Measurements from ENCODE around the gene NHP2.
A peak's percentile ranks its signal among the peaks of the same experiment; 100 is the strongest.

The NHP2 gene

DNA sequence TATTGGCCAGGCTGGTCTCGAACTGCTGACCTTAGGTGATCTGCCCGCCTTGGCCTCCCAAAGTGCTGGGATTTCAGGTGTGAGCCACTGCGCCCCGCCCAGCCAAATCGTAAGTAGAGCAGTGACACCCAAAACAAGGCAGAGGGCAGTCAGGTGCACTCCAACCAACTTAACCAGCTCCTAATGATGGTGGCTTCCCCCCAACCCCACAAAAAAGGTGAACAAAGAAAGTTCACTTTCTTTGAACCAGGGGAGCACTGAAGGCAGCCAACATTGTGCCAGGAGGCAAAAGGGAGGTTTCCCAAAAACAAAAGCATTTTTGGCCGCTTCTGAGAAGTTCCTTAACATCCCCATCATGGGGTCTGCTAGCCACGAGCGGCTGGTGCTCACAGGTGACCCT, 23.9 kb upstream of the NHP2 start:
- FAIRE-seq (no peak), DNase-seq (ENCODE audit: insufficient read length, low spot score) (no peak)

GRCh38 chr5:178176791-178177190, 23.1 kb upstream of the NHP2 start:
- no peak for FAIRE-seq

GRCh38 chr5:178174456-178174855, 20.8 kb upstream of the NHP2 start:
- FAIRE-seq, result no peak
- no peak for DNase-seq (ENCODE audit: insufficient read length, low spot score)

More at GRCh38 chr5:178176791-178177190, 23.1 kb upstream of the NHP2 start:
- no peak for DNase-seq (ENCODE audit: insufficient read length, low spot score)

DNA sequence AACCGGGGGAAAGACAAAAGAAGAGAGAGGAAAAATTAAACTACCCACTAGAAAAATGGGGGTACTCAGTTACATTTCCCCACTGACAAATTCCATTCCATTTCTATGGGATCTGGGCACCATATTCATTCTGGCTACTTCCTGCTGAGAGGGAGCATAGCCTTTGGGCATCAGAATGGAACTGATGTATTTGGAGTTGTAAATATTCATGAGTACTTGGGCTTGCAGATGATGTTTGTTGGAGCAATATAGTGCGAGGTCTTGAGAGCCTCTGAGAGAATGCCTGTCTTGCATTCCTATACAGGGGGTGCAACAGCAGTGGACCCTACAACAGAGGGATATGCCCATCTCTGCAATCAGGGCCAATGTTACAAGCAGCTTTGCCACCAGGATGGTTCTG, 16.8 kb upstream of the NHP2 start:
- no peak for FAIRE-seq
- no peak for DNase-seq (ENCODE audit: insufficient read length, low spot score)

DNA sequence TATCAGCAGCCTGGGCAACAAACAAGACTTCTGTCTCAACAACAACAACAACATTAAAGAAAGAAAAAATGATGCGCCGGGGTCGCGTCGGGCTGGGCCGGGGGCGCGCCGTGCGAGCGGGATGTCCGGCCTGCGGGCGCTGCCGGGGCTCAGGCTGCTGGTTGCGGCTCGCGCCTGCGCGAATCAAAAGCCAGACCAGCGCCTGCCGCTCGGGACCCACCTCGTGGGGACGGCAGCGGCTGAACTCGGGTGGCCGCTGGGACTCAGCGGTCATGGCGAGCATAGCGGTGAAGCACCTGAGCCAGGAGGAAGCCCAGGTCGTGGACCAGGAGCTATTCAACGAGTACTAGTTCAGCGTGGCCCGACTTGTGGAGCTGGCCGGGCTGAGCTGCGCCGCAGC, 11.9 kb upstream of the NHP2 start:
- DNase-seq (ENCODE audit: insufficient read length, low spot score) (no peak), FAIRE-seq (no peak)

DNA sequence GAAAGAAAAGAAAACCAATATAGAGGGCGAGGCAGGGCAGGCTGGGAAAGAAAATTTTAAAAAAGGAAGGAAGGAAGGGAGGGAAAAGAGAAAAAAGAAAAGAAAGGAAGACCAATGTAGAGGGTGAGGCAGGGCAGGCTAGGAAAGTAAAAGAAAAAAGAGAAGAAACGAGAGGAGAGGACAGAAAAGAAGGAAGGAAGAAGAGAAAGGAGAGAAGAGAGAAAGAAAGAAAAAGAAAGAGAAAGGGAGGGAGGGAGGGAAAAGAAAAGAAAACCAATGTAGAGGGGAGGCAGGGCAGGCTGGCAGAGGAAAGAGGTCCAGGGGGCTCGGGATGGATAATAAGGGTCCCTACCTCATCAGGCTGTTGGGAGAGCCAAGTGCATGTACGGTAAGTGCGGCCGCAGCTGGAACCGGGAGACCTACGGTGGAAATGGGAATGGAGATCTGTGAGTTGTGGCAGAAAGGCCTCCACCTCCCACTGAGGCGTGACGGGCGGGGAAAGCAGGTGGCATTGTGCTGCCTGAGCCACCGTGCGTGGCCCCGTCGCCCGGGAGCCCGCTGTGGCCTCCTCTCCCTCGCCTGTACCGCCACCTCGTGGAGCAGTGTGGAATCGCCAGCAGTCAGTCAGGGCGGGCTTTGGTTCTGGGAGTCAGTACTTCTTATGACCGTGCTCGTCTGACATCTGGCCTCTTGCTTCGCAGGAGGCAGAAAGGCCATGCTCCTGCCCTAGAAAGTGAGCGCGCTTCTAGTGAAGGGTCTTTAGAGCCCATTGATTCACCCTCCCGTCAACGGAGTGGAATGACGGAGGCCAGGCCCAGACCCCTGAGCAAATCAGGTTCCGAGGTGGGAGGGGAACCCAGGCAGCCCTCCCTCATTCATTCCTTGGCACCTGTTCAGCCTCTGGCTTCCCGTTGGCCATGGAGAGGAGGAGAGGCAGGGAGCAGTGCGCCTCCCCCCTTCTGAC, 10.4 kb upstream of the NHP2 start:
- FAIRE-seq, result peak; percentile 88
- peak; percentile 98 for DNase-seq (ENCODE audit: insufficient read length, low spot score)

DNA sequence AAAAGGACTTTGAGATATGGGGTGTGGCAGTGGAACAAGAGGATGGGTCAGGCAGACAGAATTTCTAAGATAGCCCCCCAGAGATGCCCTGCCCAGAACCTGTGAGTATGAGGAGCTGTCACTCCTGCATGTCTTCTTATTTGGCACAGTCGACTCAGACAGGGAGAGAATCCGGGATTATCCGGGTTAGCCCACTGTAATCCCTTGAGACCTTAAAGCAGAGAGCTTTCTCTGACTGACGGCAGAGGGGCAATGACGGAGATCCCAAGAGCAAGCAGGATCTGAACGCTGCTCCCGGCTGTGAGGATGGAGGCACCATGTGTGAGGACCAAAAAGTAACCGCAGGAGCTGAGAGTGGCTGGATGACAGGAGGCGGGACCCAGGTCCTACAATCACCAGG, 8.8 kb upstream of the NHP2 start:
- FAIRE-seq (no peak), DNase-seq (ENCODE audit: insufficient read length, low spot score) (no peak)

DNA sequence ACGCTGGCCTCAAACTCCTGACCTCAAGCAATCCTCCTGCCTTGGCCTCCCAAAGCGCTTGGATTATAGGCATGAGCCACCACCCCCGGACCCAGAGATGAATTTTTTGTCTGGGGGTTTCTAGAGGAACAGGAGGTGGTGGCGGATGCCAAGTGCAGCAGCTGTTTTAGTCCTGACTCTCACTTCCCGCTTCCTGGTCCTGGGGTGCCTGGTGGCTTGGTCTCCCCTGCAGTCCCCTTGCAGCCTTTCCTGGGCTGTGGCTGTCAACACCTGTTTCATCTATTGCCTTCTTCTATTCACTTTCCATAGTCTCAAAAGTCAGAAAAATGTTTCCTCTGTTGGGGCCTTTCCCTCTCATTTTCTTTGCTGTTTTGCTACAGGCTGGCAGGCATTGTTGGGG, 6.5 kb upstream of the NHP2 start:
- no peak for DNase-seq (ENCODE audit: insufficient read length, low spot score)
- FAIRE-seq, result no peak

GRCh38 chr5:178155065-178155464, 1.4 kb upstream of the NHP2 start:
- FAIRE-seq, result no peak
- DNase-seq (ENCODE audit: insufficient read length, low spot score), result no peak

DNA sequence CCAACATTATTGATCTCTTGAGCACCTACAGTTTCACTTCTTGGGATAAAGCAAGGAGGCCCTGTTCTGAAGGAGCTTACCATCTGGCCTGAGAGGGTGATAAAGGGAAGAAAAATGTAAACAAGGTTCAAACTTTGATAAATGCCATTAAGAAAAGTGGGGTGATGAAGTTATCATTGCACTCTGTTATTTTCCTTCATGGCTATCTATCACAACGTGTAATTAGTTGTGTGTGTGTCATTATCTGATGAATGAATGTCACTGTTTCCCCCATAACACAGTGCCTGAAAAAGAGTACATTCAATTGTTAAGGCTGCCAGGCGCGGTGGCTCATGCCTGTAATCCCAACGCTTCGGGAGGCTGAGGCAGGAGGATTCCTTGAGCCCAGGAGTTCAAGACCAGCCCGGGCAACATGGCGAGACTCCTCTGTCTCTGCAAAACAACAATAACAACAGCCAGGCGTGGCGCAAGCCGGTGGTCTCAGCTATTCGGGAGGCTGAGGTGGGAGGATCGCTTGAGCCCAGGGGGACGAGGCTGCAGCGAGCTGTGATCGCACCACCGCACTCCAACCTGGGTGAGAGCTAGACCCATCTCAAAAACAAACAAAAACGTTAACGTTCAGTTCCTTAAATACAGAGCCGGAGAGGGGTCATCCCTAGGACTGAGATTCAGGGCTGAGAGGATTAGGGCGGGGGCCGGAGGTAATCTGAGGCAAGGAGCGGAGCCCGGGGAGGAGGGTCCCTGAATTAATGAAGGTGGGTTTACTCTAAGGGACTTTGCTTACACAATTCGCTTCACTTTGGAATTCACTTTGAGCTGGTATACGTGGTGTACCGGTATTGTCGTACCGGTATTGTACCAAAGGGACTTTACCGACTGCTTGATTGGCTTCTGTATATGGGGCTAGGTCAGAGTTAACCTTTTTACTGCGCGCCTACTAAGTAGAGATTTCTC, 917 bp downstream of the NHP2 start:
- DNase-seq (ENCODE audit: insufficient read length, low spot score), result no peak
- peak; percentile 66 for FAIRE-seq

- FAIRE-seq (no peak), DNase-seq (ENCODE audit: insufficient read length, low spot score) (no peak)
Observed at GRCh38 chr5:178150977-178151734, 2.5 kb downstream of the NHP2 start.

- FAIRE-seq, result no peak
- DNase-seq (ENCODE audit: insufficient read length, low spot score), result no peak
Observed at GRCh38 chr5:178149199-178149932, 4.3 kb downstream of the NHP2 start.

GRCh38 chr5:178147406-178147805, 6.3 kb downstream of the NHP2 start:
- no peak for FAIRE-seq
- no peak for DNase-seq (ENCODE audit: insufficient read length, low spot score)

GRCh38 chr5:178145965-178146820, 7.5 kb downstream of the NHP2 start:
- DNase-seq (ENCODE audit: insufficient read length, low spot score) (peak; percentile 54), FAIRE-seq (peak; percentile 81)

- DNase-seq (ENCODE audit: insufficient read length, low spot score) (no peak), FAIRE-seq (no peak)
Observed at GRCh38 chr5:178143901-178144300, 9.8 kb downstream of the NHP2 start.

- no peak for FAIRE-seq
- DNase-seq (ENCODE audit: insufficient read length, low spot score), result no peak
Observed at GRCh38 chr5:178143246-178143645, 10.4 kb downstream of the NHP2 start.

DNA sequence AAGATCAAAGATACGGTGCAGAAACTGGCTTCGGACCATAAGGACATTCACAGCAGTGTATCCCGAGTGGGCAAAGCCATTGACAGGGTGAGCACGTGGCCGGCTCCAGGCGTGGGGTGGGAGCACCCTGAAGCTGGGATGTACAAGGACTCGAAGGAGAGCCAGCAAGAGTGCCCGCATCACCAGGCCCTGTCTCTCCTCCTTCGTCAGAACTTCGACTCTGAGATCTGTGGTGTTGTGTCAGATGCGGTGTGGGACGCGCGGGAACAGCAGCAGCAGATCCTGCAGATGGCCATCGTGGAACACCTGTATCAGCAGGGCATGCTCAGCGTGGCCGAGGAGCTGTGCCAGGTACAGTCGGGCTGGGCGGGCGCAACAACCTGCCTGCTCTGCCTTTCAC, 11.0 kb downstream of the NHP2 start:
- FAIRE-seq, result no peak
- DNase-seq (ENCODE audit: insufficient read length, low spot score), result no peak

GRCh38 chr5:178141550-178141949, 12.1 kb downstream of the NHP2 start:
- no peak for FAIRE-seq
- DNase-seq (ENCODE audit: insufficient read length, low spot score), result no peak

DNA sequence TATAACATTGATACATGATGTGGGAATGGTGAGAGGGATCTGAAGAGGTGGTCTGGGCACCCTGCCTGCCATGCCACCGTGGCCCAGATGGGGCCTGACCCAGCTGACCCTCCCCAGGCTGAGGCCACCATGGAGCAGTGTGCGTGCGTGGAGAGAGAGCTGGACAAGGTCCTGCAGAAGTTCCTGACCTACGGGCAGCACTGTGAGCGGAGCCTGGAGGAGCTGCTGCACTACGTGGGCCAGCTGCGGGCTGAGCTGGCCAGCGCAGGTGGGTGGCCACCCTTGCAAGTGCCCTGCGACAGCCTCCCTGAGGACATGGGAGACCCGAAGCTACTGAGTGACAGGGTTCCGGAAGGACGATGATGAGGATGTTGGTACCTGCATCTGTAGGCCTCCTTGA, 15.7 kb downstream of the NHP2 start:
- DNase-seq (ENCODE audit: insufficient read length, low spot score) (no peak), FAIRE-seq (no peak)
